Activated CD4-positive, alpha-beta memory T cell treated with anti-CD3 and anti-CD28 coated beads, Interleukin-2, amount 10 ng/mL, durations not matched to agents 7 days and 5 days (primary cell): ENCODE data around the gene SCLY. TPM values are rescaled to one million over a fixed set of nuclear protein-coding genes. Genes with fewer than 3 reads are reported as not detected.

ENCODE experiments used
- CTCF ChIA-PET: fragments of 350-600 bp; sonication (Branson Sonifier 250); formaldehyde crosslinking; loops from one replicate; lab custom pipeline; 2021; ENCODE audit warnings: antibody characterized with exemption, inconsistent platforms; lab: Charles Lee
- POLR2A ChIA-PET: fragments of 350-600 bp; sonication (Branson Sonifier 250); formaldehyde crosslinking; loops from one replicate; lab custom pipeline; 2021; ENCODE audit warnings: antibody characterized with exemption; lab: Charles Lee
- DNase-seq: peaks from one replicate; pipeline ENCODE4 v3.0.0-alpha.2; 2020
- H3K27ac Mint-ChIP-seq: one replicate; pipeline ENCODE4 v1.8.0; 2021; ENCODE audit warnings: mild to moderate bottlenecking, mixed read lengths
- H3K27me3 Mint-ChIP-seq: one replicate; pipeline ENCODE4 v1.8.0; 2021; ENCODE audit warnings: mixed read lengths
- H3K36me3 Mint-ChIP-seq: one replicate; pipeline ENCODE4 v1.8.0; 2021; ENCODE audit warnings: low read depth, mixed read lengths
- H3K4me1 Mint-ChIP-seq: one replicate; pipeline ENCODE4 v1.8.0; 2021; ENCODE audit warnings: mixed read lengths
- H3K4me3 Mint-ChIP-seq: one replicate; pipeline ENCODE4 v1.8.0; 2021; ENCODE audit warnings: mild to moderate bottlenecking, mixed read lengths
- H3K9me3 Mint-ChIP-seq: one replicate; pipeline ENCODE4 v1.8.0; 2021; ENCODE audit warnings: mixed read lengths
- total RNA-seq, 2 experiments: library from RNA; stranded (reverse); gene quantifications; one replicate each; pipeline ENCODE4 v1.2.3, GENCODE V29; 2021

Gene SCLY
- total RNA-seq, 2 experiments from 2014 or later, result 22.0 to 22.6 TPM

GRCh38 chr2:238082827-238083226 lies 22.0 kb downstream of the SCLY start:
- Mint-ChIP-seq H3K27me3 (no peaks in the 10 kb centered on the region), H3K36me3 (peaks cover 56% of the 10 kb centered on the region), H3K9me3 (no peaks in the 10 kb centered on the region), H3K4me3 (no peak overlapping the region), H3K27ac (no peak overlapping the region), H3K4me1 (peaks cover 7% of the 10 kb centered on the region)
- DNase-seq, result no peak
- POLR2A ChIA-PET, result no interaction called here
- CTCF ChIA-PET, result no interaction called here

GRCh38 chr2:238083919-238084318 lies 23.1 kb downstream of the SCLY start:
- Mint-ChIP-seq H3K27ac (no peak overlapping the region), H3K36me3 (peaks cover 56% of the 10 kb centered on the region)
- CTCF ChIA-PET, result no interaction called here

DNA sequence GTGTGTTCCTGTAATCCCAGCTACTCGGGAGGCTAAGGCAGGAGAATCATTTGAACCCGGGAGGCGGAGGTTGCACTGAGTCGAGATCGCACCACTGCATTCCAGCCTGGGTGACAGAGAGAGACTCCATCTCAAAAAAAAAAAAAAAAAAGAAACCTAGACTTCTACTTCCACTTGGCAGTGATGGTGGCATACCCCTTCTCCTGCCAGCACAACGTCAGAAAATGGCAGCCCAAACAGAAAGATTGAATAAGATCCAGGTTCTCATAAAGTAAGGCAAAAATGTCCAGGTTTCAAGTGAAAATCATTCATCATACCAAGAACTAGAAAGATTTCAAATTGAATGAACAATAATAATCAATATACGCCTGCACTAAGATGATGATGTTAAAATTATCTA lies 24.0 kb downstream of the SCLY start:
- Mint-ChIP-seq H3K4me3 (no peak overlapping the region), H3K27me3 (no peaks in the 10 kb centered on the region), H3K9me3 (no peaks in the 10 kb centered on the region), H3K27ac (no peak overlapping the region), H3K4me1 (peaks cover 7% of the 10 kb centered on the region), H3K36me3 (peaks cover 50% of the 10 kb centered on the region)
- ChIA-PET CTCF (no interaction called here), POLR2A (interaction anchor here (1.1 kb wide), 1 partner anchor 119 kb away, joined by 3 read pairs; the partner anchor contains the start of gene ILKAP)
- DNase-seq, result no peak

More at GRCh38 chr2:238083919-238084318, 23.1 kb downstream of the SCLY start:
- no peak for DNase-seq
- peaks cover 7% of the 10 kb centered on the region for H3K4me1 Mint-ChIP-seq
- no peaks in the 10 kb centered on the region for H3K9me3 Mint-ChIP-seq
- no peak overlapping the region for H3K4me3 Mint-ChIP-seq
- H3K27me3 Mint-ChIP-seq, result no peaks in the 10 kb centered on the region
- POLR2A ChIA-PET, result no interaction called here

- Mint-ChIP-seq H3K4me3 (no peak overlapping the region), H3K27ac (no peak overlapping the region), H3K9me3 (no peaks in the 10 kb centered on the region), H3K4me1 (peaks cover 7% of the 10 kb centered on the region), H3K27me3 (no peaks in the 10 kb centered on the region), H3K36me3 (peaks cover 43% of the 10 kb centered on the region)
- ChIA-PET POLR2A (interaction anchor here (1.1 kb wide), 1 partner anchor 118 kb away, joined by 3 read pairs; the partner anchor contains the start of gene ILKAP), CTCF (no interaction called here)
- no peak for DNase-seq
Measured at GRCh38 chr2:238085899-238086298, 25.1 kb downstream of the SCLY start.

GRCh38 chr2:238087211-238087610 lies 26.4 kb downstream of the SCLY start:
- ChIA-PET POLR2A (interaction anchor here (1.2 kb wide), 1 partner anchor 26 kb away, joined by 5 read pairs; the partner anchor contains the start of gene SCLY), CTCF (interaction anchor here (1.0 to 1.4 kb wide), 2 partner anchors 164 to 228 kb away, joined by 3 to 4 read pairs; no protein-coding TSS in a partner anchor)
- peaks cover 7% of the 10 kb centered on the region for H3K4me1 Mint-ChIP-seq
- H3K27me3 Mint-ChIP-seq, result no peaks in the 10 kb centered on the region
- H3K36me3 Mint-ChIP-seq, result peaks cover 34% of the 10 kb centered on the region
- H3K27ac Mint-ChIP-seq, result no peak overlapping the region
- no peak for DNase-seq
- H3K9me3 Mint-ChIP-seq, result no peaks in the 10 kb centered on the region
- H3K4me3 Mint-ChIP-seq, result no peak overlapping the region

- no peaks in the 10 kb centered on the region for H3K27me3 Mint-ChIP-seq
- no peak overlapping the region for H3K27ac Mint-ChIP-seq
- DNase-seq, result no peak
- ChIA-PET CTCF (no interaction called here), POLR2A (no interaction called here)
- H3K9me3 Mint-ChIP-seq, result no peaks in the 10 kb centered on the region
- H3K4me1 Mint-ChIP-seq, result peaks cover 7% of the 10 kb centered on the region
- peaks cover 12% of the 10 kb centered on the region for H3K36me3 Mint-ChIP-seq
- no peak overlapping the region for H3K4me3 Mint-ChIP-seq
Measured at GRCh38 chr2:238090887-238091286, 30.1 kb downstream of the SCLY start.

GRCh38 chr2:238091436-238092060 lies 30.7 kb downstream of the SCLY start:
- no peak for DNase-seq
- CTCF ChIA-PET, result interaction anchor here (0.6 kb wide), 1 partner anchor 101 kb away, joined by 3 read pairs; no protein-coding TSS in a partner anchor
- no peak overlapping the region for H3K27ac Mint-ChIP-seq

GRCh38 chr2:238092486-238093035 lies 31.8 kb downstream of the SCLY start:
- no peak for DNase-seq
- CTCF ChIA-PET, result no interaction called here

More at GRCh38 chr2:238091436-238092060, 30.7 kb downstream of the SCLY start:
- peaks cover 7% of the 10 kb centered on the region for H3K4me1 Mint-ChIP-seq
- H3K36me3 Mint-ChIP-seq, result peaks cover 13% of the 10 kb centered on the region
- no peaks in the 10 kb centered on the region for H3K27me3 Mint-ChIP-seq
- no peaks in the 10 kb centered on the region for H3K9me3 Mint-ChIP-seq
- POLR2A ChIA-PET, result no interaction called here
- no peak overlapping the region for H3K4me3 Mint-ChIP-seq

GRCh38 chr2:238093181-238094140 lies 32.7 kb downstream of the SCLY start:
- ChIA-PET CTCF (no interaction called here), POLR2A (no interaction called here)
- Mint-ChIP-seq H3K4me3 (no peak overlapping the region), H3K36me3 (peaks cover 13% of the 10 kb centered on the region), H3K9me3 (no peaks in the 10 kb centered on the region), H3K27me3 (no peaks in the 10 kb centered on the region), H3K27ac (no peak overlapping the region), H3K4me1 (no peaks in the 10 kb centered on the region)
- no peak for DNase-seq

More at GRCh38 chr2:238092486-238093035, 31.8 kb downstream of the SCLY start:
- H3K36me3 Mint-ChIP-seq, result peaks cover 13% of the 10 kb centered on the region
- H3K4me1 Mint-ChIP-seq, result no peaks in the 10 kb centered on the region
- POLR2A ChIA-PET, result no interaction called here
- H3K27me3 Mint-ChIP-seq, result no peaks in the 10 kb centered on the region
- H3K27ac Mint-ChIP-seq, result no peak overlapping the region
- no peak overlapping the region for H3K4me3 Mint-ChIP-seq
- H3K9me3 Mint-ChIP-seq, result no peaks in the 10 kb centered on the region

GRCh38 chr2:238094438-238095022 lies 33.7 kb downstream of the SCLY start:
- Mint-ChIP-seq H3K27ac (no peak overlapping the region), H3K27me3 (no peaks in the 10 kb centered on the region)
- POLR2A ChIA-PET, result no interaction called here

GRCh38 chr2:238095143-238095542 lies 34.3 kb downstream of the SCLY start:
- Mint-ChIP-seq H3K27ac (no peak overlapping the region), H3K4me3 (no peak overlapping the region), H3K27me3 (no peaks in the 10 kb centered on the region), H3K4me1 (no peaks in the 10 kb centered on the region), H3K36me3 (peaks cover 13% of the 10 kb centered on the region), H3K9me3 (no peaks in the 10 kb centered on the region)
- CTCF ChIA-PET, result no interaction called here
- no peak for DNase-seq
- POLR2A ChIA-PET, result no interaction called here

More at GRCh38 chr2:238094438-238095022, 33.7 kb downstream of the SCLY start:
- DNase-seq, result no peak
- H3K4me1 Mint-ChIP-seq, result no peaks in the 10 kb centered on the region
- H3K9me3 Mint-ChIP-seq, result no peaks in the 10 kb centered on the region
- H3K36me3 Mint-ChIP-seq, result peaks cover 13% of the 10 kb centered on the region
- no peak overlapping the region for H3K4me3 Mint-ChIP-seq
- CTCF ChIA-PET, result no interaction called here

GRCh38 chr2:238096311-238097011 lies 35.7 kb downstream of the SCLY start:
- H3K4me1 Mint-ChIP-seq, result no peaks in the 10 kb centered on the region

More at GRCh38 chr2:238096311-238097011, 35.7 kb downstream of the SCLY start:
- no peaks in the 10 kb centered on the region for H3K27me3 Mint-ChIP-seq
- DNase-seq, result no peak
- no peak overlapping the region for H3K27ac Mint-ChIP-seq
- POLR2A ChIA-PET, result no interaction called here
- peaks cover 9% of the 10 kb centered on the region for H3K36me3 Mint-ChIP-seq
- CTCF ChIA-PET, result no interaction called here
- H3K9me3 Mint-ChIP-seq, result no peaks in the 10 kb centered on the region
- no peak overlapping the region for H3K4me3 Mint-ChIP-seq
